ENCODE measurements around the gene ROBO2.

The ROBO2 gene

DNA sequence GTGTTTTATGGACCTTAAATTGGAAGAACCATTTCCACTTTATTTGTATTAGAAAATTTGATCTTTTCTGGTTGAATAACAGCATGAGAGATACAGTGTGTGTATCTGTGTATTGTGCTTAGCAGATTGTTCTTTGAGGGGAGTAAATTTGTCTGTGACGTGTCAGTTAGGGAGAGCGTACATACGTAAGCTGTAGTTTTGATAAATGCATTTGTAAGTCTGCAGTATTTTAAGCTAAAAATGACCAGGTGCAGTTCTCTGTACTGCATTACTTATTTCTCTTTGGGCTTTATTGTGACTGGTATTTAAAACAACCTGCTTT lies 264.8 kb downstream of the ROBO2 start:
- H3K4me3 ChIP-seq (ENCODE audit: low read depth, low read length) = no peak overlapping the region
- DNase-seq (ENCODE audit: low read depth) = no peak
- TF ChIP-seq CTCF (IDR thresholded peaks at IDR 0.05; ENCODE audit: control insufficient read depth, extremely low read depth, insufficient read depth) = no peak

DNA sequence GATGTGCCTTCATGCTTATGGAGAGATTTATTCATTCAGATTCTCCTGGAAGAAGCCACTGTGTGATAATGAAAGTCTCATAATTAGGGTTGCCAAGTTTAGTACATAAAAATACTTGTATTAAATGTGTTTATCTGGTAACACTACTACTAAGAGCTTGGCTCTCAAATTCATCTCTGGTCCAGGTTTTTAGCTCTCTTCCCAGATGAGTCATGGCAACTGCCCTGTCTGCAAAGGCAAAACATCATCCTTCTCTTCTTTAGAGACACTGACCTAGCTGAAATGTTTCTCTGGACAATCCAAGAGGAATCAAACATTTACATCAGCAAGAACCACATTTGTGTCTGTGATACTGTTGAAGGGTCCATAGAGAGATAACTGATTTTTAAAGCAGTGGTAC lies 269.6 kb downstream of the ROBO2 start:
- TF ChIP-seq CTCF (IDR thresholded peaks at IDR 0.05; ENCODE audit: control insufficient read depth, extremely low read depth, insufficient read depth) = no peak
- no peak for DNase-seq (ENCODE audit: low read depth)
- H3K4me3 ChIP-seq (ENCODE audit: low read depth, low read length) = no peak overlapping the region

- no peak overlapping the region for H3K4me3 ChIP-seq (ENCODE audit: low read depth, low read length)
- no peak for DNase-seq (ENCODE audit: low read depth)
- no peak for TF ChIP-seq CTCF (IDR thresholded peaks at IDR 0.05; ENCODE audit: control insufficient read depth, extremely low read depth, insufficient read depth)
These were observed 273.9 kb downstream of the ROBO2 start for GRCh38 chr3:77313843-77314242.

- peak; percentile 44 for TF ChIP-seq CTCF (IDR thresholded peaks at IDR 0.05; ENCODE audit: control insufficient read depth, extremely low read depth, insufficient read depth)
- no peak for DNase-seq (ENCODE audit: low read depth)
- H3K4me3 ChIP-seq (ENCODE audit: low read depth, low read length) = no peak overlapping the region
These were observed 279.8 kb downstream of the ROBO2 start for GRCh38 chr3:77319711-77320110.

DNA sequence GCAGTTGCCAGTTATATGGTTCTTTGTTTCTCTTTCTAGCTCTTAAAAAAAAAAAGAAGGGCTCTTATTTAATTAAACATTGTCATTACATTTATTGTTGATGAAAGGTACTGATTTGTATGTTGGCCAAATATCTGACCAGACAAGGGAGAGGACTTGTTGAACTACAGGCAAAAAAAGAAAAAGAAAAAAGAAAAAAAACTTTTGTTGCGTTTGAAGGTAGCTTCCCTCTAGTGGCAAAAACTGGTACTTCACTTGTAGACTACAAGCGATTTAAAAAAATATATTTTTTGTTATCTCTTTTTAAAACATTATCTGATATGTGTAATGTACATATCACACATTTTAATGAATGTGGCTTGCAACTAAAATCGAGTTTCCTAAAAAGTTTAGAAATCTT lies 280.6 kb downstream of the ROBO2 start:
- H3K4me3 ChIP-seq (ENCODE audit: low read depth, low read length) = no peak overlapping the region
- DNase-seq (ENCODE audit: low read depth) = peak; percentile 25
- TF ChIP-seq CTCF (IDR thresholded peaks at IDR 0.05; ENCODE audit: control insufficient read depth, extremely low read depth, insufficient read depth) = peak; percentile 55

DNA sequence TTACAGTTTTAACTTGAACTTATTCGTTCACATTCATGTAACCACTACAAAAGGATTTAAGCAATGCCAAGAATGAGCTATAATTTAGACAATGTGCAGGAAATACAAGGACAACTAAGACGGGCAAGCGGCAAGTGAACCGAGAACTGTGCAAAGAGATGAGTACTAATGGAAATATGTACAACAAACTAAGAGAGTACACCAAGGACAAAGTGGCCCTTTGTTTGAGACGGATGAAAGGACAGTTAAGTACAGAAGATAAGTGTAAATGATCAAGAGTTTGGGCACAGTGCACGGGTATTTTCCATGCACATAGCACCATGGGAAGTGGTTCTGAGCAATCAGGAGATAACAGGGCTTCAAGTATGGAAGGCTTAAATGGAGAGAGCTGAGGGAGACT lies 281.7 kb downstream of the ROBO2 start:
- no peak overlapping the region for H3K4me3 ChIP-seq (ENCODE audit: low read depth, low read length)
- DNase-seq (ENCODE audit: low read depth) = no peak
- no peak for TF ChIP-seq CTCF (IDR thresholded peaks at IDR 0.05; ENCODE audit: control insufficient read depth, extremely low read depth, insufficient read depth)

DNA sequence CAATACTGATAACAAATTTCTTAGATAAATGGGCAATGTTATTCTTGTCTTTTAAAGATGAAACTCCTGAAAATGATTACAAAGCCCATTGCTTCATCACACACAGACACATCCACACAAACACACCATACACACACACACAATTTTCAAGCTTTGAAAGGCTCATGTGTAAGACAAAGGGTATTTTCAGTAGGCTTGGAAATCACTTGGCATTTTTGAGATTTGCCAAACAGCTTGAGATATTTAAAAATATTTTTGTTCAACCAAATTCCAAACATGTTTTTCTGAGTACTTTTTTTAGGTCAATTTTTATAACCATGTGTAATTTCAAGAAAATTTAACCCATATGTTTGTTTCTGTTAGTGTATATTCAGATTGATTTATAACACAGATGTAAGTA lies 283.7 kb downstream of the ROBO2 start:
- H3K4me3 ChIP-seq (ENCODE audit: low read depth, low read length) = no peak overlapping the region
- TF ChIP-seq CTCF (IDR thresholded peaks at IDR 0.05; ENCODE audit: control insufficient read depth, extremely low read depth, insufficient read depth) = no peak
- no peak for DNase-seq (ENCODE audit: low read depth)
